Uterus (tissue), 4 donors: ENCODE results near the gene RAP1A. TPM values are rescaled to one million over a fixed set of nuclear protein-coding genes. Genes with fewer than 3 reads are reported as not detected.

ENCODE experiments used
- DNase-seq, 2 donors: peaks; one replicate each; pipeline ENCODE4 v3.0.0-alpha.2; 2019 to 2020
- H3K27ac ChIP-seq, 2 donors: fragments of 200-600 bp; sonication (generic); 1 replicate in 1 of 2; 2 replicates in 1 of 2; pipeline ENCODE4 v1.5.1; 2016 to 2018
- H3K27me3 ChIP-seq, 2 donors: fragments of 200-600 bp; sonication (generic); one replicate each; pipeline ENCODE4 v1.5.1; 2018 to 2019; ENCODE audit warnings: control low read depth in 1 of 2
- H3K36me3 ChIP-seq, 2 donors: fragments of 200-600 bp; sonication (generic); one replicate each; pipeline ENCODE4 v1.5.1; 2019; ENCODE audit warnings: control low read depth in 1 of 2
- H3K4me1 ChIP-seq, 2 donors: fragments of 200-600 bp; sonication (generic); one replicate each; pipeline ENCODE4 v1.5.1; 2018 to 2019; ENCODE audit warnings: control low read depth in 1 of 2
- H3K4me3 ChIP-seq, 2 donors: fragments of 200-600 bp; sonication (generic); 1 replicate in 1 of 2; 2 replicates in 1 of 2; pipeline ENCODE4 v1.5.1; 2018 to 2019; ENCODE audit warnings: mild to moderate bottlenecking in 1 of 2
- H3K9me3 ChIP-seq, 2 donors: fragments of 200-600 bp; sonication (generic); one replicate each; pipeline ENCODE4 v1.5.1; 2019; ENCODE audit warnings: control low read depth in 1 of 2
- CTCF ChIP-seq, 4 experiments: fragments of 200-600 bp in 2 of 4; fragments of 450-650 bp in 2 of 4; sonication (generic) in 2 of 4; IDR thresholded peaks; one replicate each; pipeline ENCODE4 v1.5.1; 2016 to 2019; ENCODE audit warnings: antibody characterized with exemption in 4 of 4, mild to moderate bottlenecking in 2 of 4, moderate library complexity in 1 of 4
- POLR2A ChIP-seq, 2 donors: fragments of 450-650 bp; IDR thresholded peaks; one replicate each; pipeline ENCODE4 v1.6.1; 2016; ENCODE audit warnings: antibody characterized with exemption in 2 of 2, mild to moderate bottlenecking in 1 of 2, moderate library complexity in 1 of 2
- intact Hi-C: fragments of 100-400 bp; cut with DNase I; formaldehyde crosslinking; loops from one replicate; pipeline ENCODE4 v1.15.1; 2023; ENCODE audit warnings: low total_unique reads
- total RNA-seq, 4 donors: library from RNA; depleted of rRNA in 3 of 4; stranded (reverse); fragments of >200 nt in 3 of 4; gene quantifications; one replicate each; pipeline versions ENCODE4 v1.1.0 to v1.2.4, GENCODE V29; 2014 to 2023
- donor health status: DM: yes; HTN: yes; CAD: no.

RAP1A gene
- total RNA-seq, 4 donors from 2014 or later = 47.6 to 94.8 (median 60.2) TPM

GRCh38 chr1:111644506-111644905 is 24.9 kb downstream of the RAP1A start:
- no peak for TF ChIP-seq CTCF (IDR thresholded peaks at IDR 0.05)
- TF ChIP-seq POLR2A (IDR thresholded peaks at IDR 0.05) = no peak
- intact Hi-C loops = no loop called here
- H3K4me1 ChIP-seq = no peaks in the 10 kb centered on the region

GRCh38 chr1:111647736-111648135 is 28.1 kb downstream of the RAP1A start:
- Histone ChIP-seq H3K36me3 (no peaks in the 10 kb centered on the region), H3K27ac (no peak overlapping the region), H3K9me3 (no peaks in the 10 kb centered on the region), H3K27me3 (no peaks in the 10 kb centered on the region), H3K4me3 (no peak overlapping the region), H3K4me1 (no peaks in the 10 kb centered on the region)
- TF ChIP-seq CTCF (IDR thresholded peaks at IDR 0.05) (no peak), POLR2A (IDR thresholded peaks at IDR 0.05) (no peak)
- intact Hi-C loops = no loop called here
- DNase-seq = no peak

More at GRCh38 chr1:111644506-111644905, 24.9 kb downstream of the RAP1A start:
- Histone ChIP-seq H3K36me3 (no peaks in the 10 kb centered on the region), H3K27ac (no peak overlapping the region), H3K4me3 (no peak overlapping the region), H3K9me3 (no peaks in the 10 kb centered on the region), H3K27me3 (no peaks in the 10 kb centered on the region)
- no peak for DNase-seq

- intact Hi-C loops = no loop called here
- Histone ChIP-seq H3K9me3 (no peaks in the 10 kb centered on the region), H3K27me3 (no peaks in the 10 kb centered on the region), H3K36me3 (no peaks in the 10 kb centered on the region), H3K4me3 (no peak overlapping the region), H3K27ac (no peak overlapping the region), H3K4me1 (no peaks in the 10 kb centered on the region)
- no peak for TF ChIP-seq POLR2A (IDR thresholded peaks at IDR 0.05)
- no peak for TF ChIP-seq CTCF (IDR thresholded peaks at IDR 0.05)
- no peak for DNase-seq
Measured at GRCh38 chr1:111648806-111649205, 29.2 kb downstream of the RAP1A start.

GRCh38 chr1:111649227-111649626 is 29.6 kb downstream of the RAP1A start:
- no peaks in the 10 kb centered on the region for H3K36me3 ChIP-seq
- TF ChIP-seq POLR2A (IDR thresholded peaks at IDR 0.05) = no peak
- no peak for TF ChIP-seq CTCF (IDR thresholded peaks at IDR 0.05)
- no peaks in the 10 kb centered on the region for H3K27me3 ChIP-seq
- H3K27ac ChIP-seq = no peak overlapping the region
- intact Hi-C loops = no loop called here
- no peaks in the 10 kb centered on the region for H3K4me1 ChIP-seq
- H3K9me3 ChIP-seq = no peaks in the 10 kb centered on the region
- no peak overlapping the region for H3K4me3 ChIP-seq
- no peak for DNase-seq

- intact Hi-C loops = no loop called here
- Histone ChIP-seq H3K27ac (no peak overlapping the region), H3K27me3 (no peaks in the 10 kb centered on the region), H3K4me1 (no peaks in the 10 kb centered on the region), H3K4me3 (no peak overlapping the region), H3K9me3 (no peaks in the 10 kb centered on the region), H3K36me3 (no peaks in the 10 kb centered on the region)
- DNase-seq = no peak
- TF ChIP-seq CTCF (IDR thresholded peaks at IDR 0.05) (no peak), POLR2A (IDR thresholded peaks at IDR 0.05) (no peak)
Measured at GRCh38 chr1:111649648-111650047, 30.1 kb downstream of the RAP1A start.
